GM10248 (cell line): ENCODE data around the gene KCTD3.

ENCODE experiments used
- CTCF ChIA-PET: fragments of 300-600 bp; sonication (Branson Sonifier 250); formaldehyde crosslinking; extraction: SDS; loops from one replicate; lab custom pipeline; 2021; ENCODE audit warnings: antibody characterized with exemption; lab: Yijun Ruan, JAX
- POLR2A ChIA-PET: fragments of 350-650 bp; sonication (Branson Sonifier 250); formaldehyde crosslinking; extraction: SDS; loops from one replicate; lab custom pipeline; 2020; ENCODE audit warnings: antibody characterized with exemption; lab: Yijun Ruan, JAX
- DNase-seq: peaks from one replicate; pipeline ENCODE4 v3.0.0; 2012; ENCODE audit errors: extremely low spot score
- TF ChIP-seq, protein P1 (sequence below): IDR thresholded peaks from 2 replicates; pipeline ENCODE4 v1.5.1; 2012; ENCODE audit warnings: mild to moderate bottlenecking, low read depth; ENCODE audit errors: extremely low read depth, missing control alignments, control extremely low read depth

Gene KCTD3

DNA sequence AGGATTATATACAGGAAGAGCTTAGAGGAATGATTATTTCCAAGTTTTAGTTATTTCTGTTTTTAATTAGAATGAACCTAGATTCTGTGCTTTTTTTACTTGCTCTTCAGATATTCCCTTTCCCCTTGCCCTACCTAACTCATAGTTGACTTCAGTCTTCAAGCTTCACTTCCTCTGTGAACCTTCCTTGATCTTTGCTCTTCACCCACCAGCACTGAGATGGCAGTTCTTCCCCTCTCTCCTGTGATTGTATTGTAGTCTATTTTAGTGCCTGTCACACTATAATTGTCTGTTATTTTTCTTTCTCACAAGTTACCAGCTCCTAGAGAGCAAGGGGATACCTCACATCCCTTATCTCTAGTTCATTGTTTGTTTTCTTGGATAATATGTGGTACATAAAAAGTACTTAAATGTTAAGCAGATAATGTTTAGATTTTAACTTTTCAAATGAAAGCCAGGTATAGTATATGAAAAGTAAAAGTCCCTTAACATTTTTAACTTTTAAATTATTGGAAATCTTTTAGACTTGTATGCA is 33.2 kb downstream of the KCTD3 start:
- TF ChIP-seq, protein P1, sequence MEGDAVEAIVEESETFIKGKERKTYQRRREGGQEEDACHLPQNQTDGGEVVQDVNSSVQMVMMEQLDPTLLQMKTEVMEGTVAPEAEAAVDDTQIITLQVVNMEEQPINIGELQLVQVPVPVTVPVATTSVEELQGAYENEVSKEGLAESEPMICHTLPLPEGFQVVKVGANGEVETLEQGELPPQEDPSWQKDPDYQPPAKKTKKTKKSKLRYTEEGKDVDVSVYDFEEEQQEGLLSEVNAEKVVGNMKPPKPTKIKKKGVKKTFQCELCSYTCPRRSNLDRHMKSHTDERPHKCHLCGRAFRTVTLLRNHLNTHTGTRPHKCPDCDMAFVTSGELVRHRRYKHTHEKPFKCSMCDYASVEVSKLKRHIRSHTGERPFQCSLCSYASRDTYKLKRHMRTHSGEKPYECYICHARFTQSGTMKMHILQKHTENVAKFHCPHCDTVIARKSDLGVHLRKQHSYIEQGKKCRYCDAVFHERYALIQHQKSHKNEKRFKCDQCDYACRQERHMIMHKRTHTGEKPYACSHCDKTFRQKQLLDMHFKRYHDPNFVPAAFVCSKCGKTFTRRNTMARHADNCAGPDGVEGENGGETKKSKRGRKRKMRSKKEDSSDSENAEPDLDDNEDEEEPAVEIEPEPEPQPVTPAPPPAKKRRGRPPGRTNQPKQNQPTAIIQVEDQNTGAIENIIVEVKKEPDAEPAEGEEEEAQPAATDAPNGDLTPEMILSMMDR: no peak
- ChIA-PET POLR2A (interaction anchor here (0.7 kb wide), 1 partner anchor 1017 kb away, joined by 4 read pairs; no protein-coding TSS in a partner anchor), CTCF (interaction anchor here (1.0 kb wide), 1 partner anchor 10 kb away, joined by 3 read pairs; no protein-coding TSS in a partner anchor)
- no peak for DNase-seq

DNA sequence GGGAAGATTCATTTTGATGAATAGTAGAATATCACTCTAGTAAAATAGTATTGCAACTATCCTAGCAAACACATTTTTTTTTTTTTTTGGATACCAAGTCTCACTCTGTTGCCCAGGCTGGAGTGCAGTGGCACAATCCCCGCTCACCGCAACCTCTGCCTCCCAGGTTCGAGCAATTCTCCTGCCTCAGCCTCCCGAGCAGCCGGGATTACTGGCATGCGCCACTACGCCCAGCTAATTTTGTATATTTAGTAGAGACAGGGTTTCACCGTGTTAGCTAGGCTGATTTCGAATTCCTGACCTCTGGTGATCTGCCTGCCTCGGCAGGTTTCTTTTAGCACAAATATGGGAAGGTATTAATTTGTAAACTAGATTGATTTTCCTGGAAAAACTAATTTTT is 33.8 kb downstream of the KCTD3 start:
- TF ChIP-seq, protein P1: no peak
- CTCF ChIA-PET: interaction anchor here (1.0 kb wide), 1 partner anchor 10 kb away, joined by 3 read pairs; no protein-coding TSS in a partner anchor
- POLR2A ChIA-PET: interaction anchor here (0.7 kb wide), 1 partner anchor 1016 kb away, joined by 4 read pairs; no protein-coding TSS in a partner anchor
- no peak for DNase-seq

DNA sequence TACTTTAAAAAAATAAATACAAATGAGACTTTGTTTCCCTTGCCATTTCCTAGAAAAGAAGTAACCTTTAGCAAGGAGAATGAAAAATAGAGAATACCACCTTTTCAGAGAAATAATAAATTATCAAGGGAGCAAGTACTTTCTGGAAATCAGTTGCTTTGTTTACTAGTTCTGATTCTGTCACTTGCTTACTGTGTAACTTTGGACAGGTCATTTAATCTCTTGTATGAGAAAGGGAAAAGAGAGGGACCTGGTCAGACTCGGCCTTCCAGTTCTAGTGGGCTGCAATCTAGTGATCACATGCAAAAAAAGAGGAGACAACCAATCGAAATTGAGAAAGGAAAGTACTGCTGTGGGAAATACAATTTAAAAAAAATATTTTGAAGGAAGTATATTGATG is 34.2 kb downstream of the KCTD3 start:
- TF ChIP-seq, protein P1: no peak
- CTCF ChIA-PET: no interaction called here
- POLR2A ChIA-PET: no interaction called here
- DNase-seq: no peak

DNA sequence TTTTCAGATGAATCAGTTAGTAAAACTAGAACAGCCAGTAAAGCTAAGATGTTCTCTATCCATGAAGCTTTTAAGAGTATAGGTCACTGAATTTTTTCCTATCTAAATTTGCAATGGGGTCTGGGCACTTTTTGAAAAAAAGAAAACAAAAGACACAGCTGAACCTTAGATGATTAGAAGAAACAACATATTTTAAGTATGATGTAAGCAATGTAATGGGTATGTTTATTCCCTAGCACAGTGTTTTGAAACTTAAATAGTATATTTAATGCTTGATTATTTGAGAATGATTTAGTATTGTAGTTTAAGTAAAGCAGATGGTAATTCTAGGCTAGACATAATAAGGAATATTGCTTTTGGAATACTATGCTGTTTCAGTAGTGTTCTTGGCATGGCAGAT is 36.2 kb downstream of the KCTD3 start:
- CTCF ChIA-PET: interaction anchor here (1.0 to 1.8 kb wide), 6 partner anchors 9 to 1254 kb away, joined by 3 to 7 read pairs (median 4); no protein-coding TSS in a partner anchor
- TF ChIP-seq, protein P1: no peak
- DNase-seq: no peak
- POLR2A ChIA-PET: no interaction called here

DNA sequence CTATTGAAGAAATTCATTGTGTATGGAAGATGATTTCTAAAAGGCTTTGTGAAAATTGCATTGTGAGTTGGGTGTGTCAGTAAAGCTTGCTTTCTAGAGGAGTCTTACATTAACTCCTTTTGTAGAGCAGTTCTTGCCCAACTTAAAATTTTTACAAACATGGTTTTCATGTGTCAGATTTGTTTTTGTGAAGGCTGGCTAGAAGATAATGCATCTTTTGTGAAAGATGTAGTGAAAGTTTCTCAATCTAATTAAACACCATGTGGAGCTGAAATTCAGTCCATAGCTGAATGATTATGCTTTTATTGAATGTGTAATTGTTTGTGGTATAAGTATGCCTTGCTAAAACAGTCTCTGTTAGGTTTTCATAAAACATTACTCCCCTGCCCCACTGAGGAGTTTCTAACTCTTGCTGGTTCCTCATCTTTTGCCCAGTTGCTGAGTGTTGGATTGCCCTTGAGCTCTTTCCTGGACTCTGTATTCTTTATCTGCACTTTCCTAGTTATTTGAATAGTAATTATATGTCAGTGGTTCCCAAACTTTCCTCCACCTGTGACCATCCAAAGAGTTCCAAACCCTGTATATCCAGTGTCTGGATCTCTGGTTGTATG is 38.0 kb downstream of the KCTD3 start:
- DNase-seq: no peak
- ChIA-PET POLR2A (no interaction called here), CTCF (interaction anchor here (0.6 to 5.1 kb wide), 4 partner anchors 13 to 978 kb away, joined by 3 to 20 read pairs (median 4); partner anchors contain the start of gene KCTD3)
- TF ChIP-seq, protein P1: no peak

DNA sequence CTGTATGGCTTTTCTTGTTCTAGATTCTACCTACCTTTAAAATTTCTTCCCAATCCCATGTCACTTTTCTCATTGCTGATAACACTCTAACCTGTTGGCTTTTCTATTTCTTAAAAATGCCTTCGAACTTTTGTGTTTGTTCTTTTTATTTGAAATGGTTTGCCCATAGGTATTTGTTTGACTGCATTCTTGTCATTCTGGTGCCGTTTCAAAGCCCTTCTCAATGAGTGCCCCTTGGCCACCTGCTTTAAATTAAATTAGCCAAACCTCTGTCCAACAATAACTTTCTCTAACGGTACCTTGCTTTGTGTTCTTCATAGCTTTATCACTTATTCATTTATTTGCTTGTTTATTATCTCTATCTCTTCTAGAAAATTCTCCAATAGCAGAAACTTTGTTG is 38.9 kb downstream of the KCTD3 start:
- DNase-seq: no peak
- TF ChIP-seq, protein P1: no peak
- ChIA-PET POLR2A (no interaction called here), CTCF (interaction anchor here (1.4 to 5.1 kb wide), 4 partner anchors 12 to 75 kb away, joined by 4 to 20 read pairs (median 4); partner anchors contain the start of gene KCTD3)
